ENCODE measurements around the gene PPM1L.

- TF ChIP-seq GLIS3 (CRISPR knock-in tag; IDR thresholded peaks at IDR 0.05) (no peak), ARNTL (CRISPR knock-in tag; IDR thresholded peaks at IDR 0.05; ENCODE audit: borderline replicate concordance, low read depth) (no peak), ISL1 (CRISPR knock-in tag; IDR thresholded peaks at IDR 0.05) (no peak)
Observed at GRCh38 chr3:160968761-160969160, 212.7 kb downstream of the PPM1L start.

Data from SK-N-SH treated with all-trans-retinoic acid at 6 μM for 48 hours (cell line).